Measurements from ENCODE around the gene VPREB1.

DNA sequence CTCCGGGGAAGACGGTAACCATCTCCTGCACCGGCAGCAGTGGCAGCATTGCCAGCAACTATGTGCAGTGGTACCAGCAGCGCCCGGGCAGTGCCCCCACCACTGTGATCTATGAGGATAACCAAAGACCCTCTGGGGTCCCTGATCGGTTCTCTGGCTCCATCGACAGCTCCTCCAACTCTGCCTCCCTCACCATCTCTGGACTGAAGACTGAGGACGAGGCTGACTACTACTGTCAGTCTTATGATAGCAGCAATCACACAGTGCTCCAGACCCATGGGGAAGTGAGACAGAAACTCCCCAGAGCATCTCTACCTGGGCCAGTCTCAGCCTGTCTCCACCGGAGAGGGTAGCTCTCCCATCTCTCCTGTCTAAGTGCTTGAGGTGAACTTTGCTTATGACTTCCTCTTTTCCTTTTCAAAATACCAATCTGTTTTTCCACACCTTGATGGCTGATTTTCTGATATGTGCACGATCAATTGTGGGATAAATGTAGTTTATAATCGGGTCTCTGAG lies 48.5 kb upstream of the VPREB1 start:
- TF ChIP-seq, protein P1, sequence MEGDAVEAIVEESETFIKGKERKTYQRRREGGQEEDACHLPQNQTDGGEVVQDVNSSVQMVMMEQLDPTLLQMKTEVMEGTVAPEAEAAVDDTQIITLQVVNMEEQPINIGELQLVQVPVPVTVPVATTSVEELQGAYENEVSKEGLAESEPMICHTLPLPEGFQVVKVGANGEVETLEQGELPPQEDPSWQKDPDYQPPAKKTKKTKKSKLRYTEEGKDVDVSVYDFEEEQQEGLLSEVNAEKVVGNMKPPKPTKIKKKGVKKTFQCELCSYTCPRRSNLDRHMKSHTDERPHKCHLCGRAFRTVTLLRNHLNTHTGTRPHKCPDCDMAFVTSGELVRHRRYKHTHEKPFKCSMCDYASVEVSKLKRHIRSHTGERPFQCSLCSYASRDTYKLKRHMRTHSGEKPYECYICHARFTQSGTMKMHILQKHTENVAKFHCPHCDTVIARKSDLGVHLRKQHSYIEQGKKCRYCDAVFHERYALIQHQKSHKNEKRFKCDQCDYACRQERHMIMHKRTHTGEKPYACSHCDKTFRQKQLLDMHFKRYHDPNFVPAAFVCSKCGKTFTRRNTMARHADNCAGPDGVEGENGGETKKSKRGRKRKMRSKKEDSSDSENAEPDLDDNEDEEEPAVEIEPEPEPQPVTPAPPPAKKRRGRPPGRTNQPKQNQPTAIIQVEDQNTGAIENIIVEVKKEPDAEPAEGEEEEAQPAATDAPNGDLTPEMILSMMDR (conservative IDR thresholded peaks at IDR 0.05; ENCODE audit: low read length): no peak
- TF ChIP-seq EZH2phosphoT487 (IDR thresholded peaks at IDR 0.05; ENCODE audit: borderline replicate concordance, low read depth, low read length): no peak

All from OCI-LY7 (cell line).